Lung (tissue), 12 donors: Measurements from ENCODE around the gene ODC1. TPM values are rescaled to one million over a fixed set of nuclear protein-coding genes. Genes with fewer than 3 reads are reported as not detected.

ENCODE experiments used
- ATAC-seq: fragments of 200-7000 bp; cut with Tn5 transposase; one replicate; pipeline ENCODE4 v1.9.1; 2020; ENCODE audit warnings: moderate number of reproducible peaks; ENCODE audit not compliant: insufficient read depth, low FRiP score
- DNase-seq, 3 donors: peaks; one replicate each; pipeline ENCODE4 v3.0.0-alpha.2; 2013 to 2017
- H3K27ac ChIP-seq, 2 donors: one replicate each; pipeline ENCODE4 v1.5.1; 2013; ENCODE audit warnings: mild to moderate bottlenecking in 2 of 2, moderate library complexity in 2 of 2, control low read depth in 1 of 2, inconsistent platforms in 1 of 2, low read depth in 1 of 2, low read length in 1 of 2
- H3K27me3 ChIP-seq, 3 donors: one replicate each; pipeline ENCODE4 v1.5.1; 2013; ENCODE audit warnings: low read length in 2 of 3; ENCODE audit not compliant: control insufficient read depth in 3 of 3, insufficient read depth in 3 of 3
- H3K36me3 ChIP-seq, 4 donors: one replicate each; pipeline ENCODE4 v1.5.1; 2013; ENCODE audit warnings: low read length in 4 of 4, mild to moderate bottlenecking in 1 of 4, moderate library complexity in 1 of 4; ENCODE audit not compliant: control insufficient read depth in 4 of 4, insufficient read depth in 4 of 4
- H3K4me1 ChIP-seq, 5 donors: one replicate each; pipeline ENCODE4 v1.5.1; 2013; ENCODE audit warnings: low read length in 5 of 5, mild to moderate bottlenecking in 2 of 5, moderate library complexity in 1 of 5; ENCODE audit not compliant: control insufficient read depth in 5 of 5, insufficient read depth in 5 of 5
- H3K4me3 ChIP-seq: one replicate; pipeline ENCODE4 v1.5.1; 2013; ENCODE audit warnings: mild to moderate bottlenecking, control low read depth, moderate library complexity
- H3K9ac ChIP-seq, 2 donors: one replicate each; pipeline ENCODE4 v1.5.1; 2013; ENCODE audit warnings: low read length in 2 of 2, control low read depth in 1 of 2; ENCODE audit not compliant: insufficient read depth in 1 of 2
- H3K9me3 ChIP-seq, 4 donors: one replicate each; pipeline ENCODE4 v1.5.1; 2013; ENCODE audit warnings: low read length in 3 of 4, mild to moderate bottlenecking in 1 of 4, moderate library complexity in 1 of 4; ENCODE audit not compliant: control insufficient read depth in 4 of 4, insufficient read depth in 3 of 4
- CTCF ChIP-seq: IDR thresholded peaks from 2 replicates; pipeline ENCODE4 v1.5.1; 2012; ENCODE audit warnings: mild to moderate bottlenecking; ENCODE audit errors: control extremely low read depth, extremely low read depth
- WGBS, 2 donors: extraction: QIAGEN DNeasy Blood & Tissue Kit; methylation state at CpG; one replicate each; pipeline ENCODE4 v1.1.7; 2013; 5-methylcytosine and 5-hydroxymethylcytosine counted together
- polyA plus RNA-seq, 2 donors: library from polyadenylated mRNA; stranded (reverse); fragments of 200-250 nt; gene quantifications; one replicate each; pipeline ENCODE4 v1.2.1, GENCODE V29; 2013
- total RNA-seq, 2 donors: library from RNA; depleted of rRNA in 1 of 2; stranded (reverse); fragments of >200 nt in 1 of 2; gene quantifications; one replicate each; pipeline ENCODE4 v1.2.1, GENCODE V29; 2014 to 2021
- donor health status: control.
- donor health status: control.
- donor health status: Bipolar disorder and iron deficiency.
- donor health status: healthy.
- donor health status: DM: yes; HTN: yes; CAD: no.

Gene ODC1
- total and polyA plus RNA-seq, 4 donors: 32.5 to 115 (median 75.4) TPM

GRCh38 chr2:10482913-10483312 is 34.8 kb upstream of the ODC1 start:
- Histone ChIP-seq H3K36me3 (no peaks in the 10 kb centered on the region), H3K9ac (no peak overlapping the region), H3K4me3 (no peak overlapping the region), H3K27ac (no peak overlapping the region), H3K9me3 (no peaks in the 10 kb centered on the region), H3K4me1 (no peaks in the 10 kb centered on the region), H3K27me3 (peaks cover 0 to 2% (median 0%) of the 10 kb centered on the region in 3 donors)
- no peak for DNase-seq
- no peak for ATAC-seq
- TF ChIP-seq CTCF: no peak
- 78 to 81% methylated on average over 7 of the region's 7 CpGs for WGBS, 2 donors

- Histone ChIP-seq H3K9me3 (no peaks in the 10 kb centered on the region), H3K36me3 (no peaks in the 10 kb centered on the region), H3K4me1 (no peaks in the 10 kb centered on the region), H3K9ac (no peak overlapping the region), H3K4me3 (no peak overlapping the region), H3K27me3 (peaks cover 0 to 2% (median 0%) of the 10 kb centered on the region in 3 donors), H3K27ac (no peak overlapping the region)
- no peak for ATAC-seq
- no peak for TF ChIP-seq CTCF
- DNase-seq: no peak
- WGBS, 2 donors: 77 to 85% methylated on average over 8 of the region's 8 CpGs
Observed at GRCh38 chr2:10482460-10482859, 34.3 kb upstream of the ODC1 start.

- no peak for TF ChIP-seq CTCF
- no peak for DNase-seq
- H3K36me3 ChIP-seq: no peaks in the 10 kb centered on the region
- H3K27ac ChIP-seq: no peak overlapping the region
- no peak overlapping the region for H3K9ac ChIP-seq
- H3K4me3 ChIP-seq: no peak overlapping the region
- H3K4me1 ChIP-seq: no peaks in the 10 kb centered on the region
- WGBS, 2 donors: 90 to 95% methylated on average over 10 of the region's 10 CpGs
- H3K27me3 ChIP-seq: peaks cover 0 to 2% (median 0%) of the 10 kb centered on the region in 3 donors
- no peaks in the 10 kb centered on the region for H3K9me3 ChIP-seq
- no peak for ATAC-seq
Observed at GRCh38 chr2:10481666-10482157, 33.6 kb upstream of the ODC1 start.

GRCh38 chr2:10481055-10481665 is 33.0 kb upstream of the ODC1 start:
- DNase-seq: no peak
- ATAC-seq: no peak
- peaks cover 0 to 2% (median 0%) of the 10 kb centered on the region in 3 donors for H3K27me3 ChIP-seq
- H3K27ac ChIP-seq: no peak overlapping the region
- WGBS, 2 donors: 75 to 88% methylated on average over 3 of the region's 3 CpGs
- H3K36me3 ChIP-seq: no peaks in the 10 kb centered on the region
- H3K9ac ChIP-seq: no peak overlapping the region
- no peaks in the 10 kb centered on the region for H3K4me1 ChIP-seq
- TF ChIP-seq CTCF: no peak
- no peaks in the 10 kb centered on the region for H3K9me3 ChIP-seq
- no peak overlapping the region for H3K4me3 ChIP-seq
